ENCODE data around the gene EPB41L2.

- TF ChIP-seq CTCF (IDR thresholded peaks at IDR 0.05 in 8 of 11, conservative IDR thresholded peaks at IDR 0.05 in 3 of 11) (no peak), POLR2AphosphoS5 (IDR thresholded peaks at IDR 0.05) (no peak), POLR2A (IDR thresholded peaks at IDR 0.05) (no peak)
Measured at GRCh38 chr6:130896249-130896648, 166.8 kb downstream of the EPB41L2 start.

Data from spleen (tissue), 7 donors.